ENCODE measurements around the gene SLU7.

SLU7 gene

GRCh38 chr5:160418561-160419457 is at the start of gene SLU7:
Gene SLU7, minus strand, starts transcription at chr5:160419081. Its CDS starts 3,787 bp downstream, at chr5:160415294.
- in situ Hi-C loops (cut with HindIII; ENCODE audit: low sequenced_read_pairs), result no loop called here

GRCh38 chr5:160468363-160468975 is 49.6 kb upstream of the SLU7 start:
- in situ Hi-C loops (cut with HindIII; ENCODE audit: low sequenced_read_pairs), result no loop called here

- in situ Hi-C loops (cut with HindIII; ENCODE audit: low sequenced_read_pairs), result no loop called here
Measured at GRCh38 chr5:160467555-160468362, 48.9 kb upstream of the SLU7 start.

DNA sequence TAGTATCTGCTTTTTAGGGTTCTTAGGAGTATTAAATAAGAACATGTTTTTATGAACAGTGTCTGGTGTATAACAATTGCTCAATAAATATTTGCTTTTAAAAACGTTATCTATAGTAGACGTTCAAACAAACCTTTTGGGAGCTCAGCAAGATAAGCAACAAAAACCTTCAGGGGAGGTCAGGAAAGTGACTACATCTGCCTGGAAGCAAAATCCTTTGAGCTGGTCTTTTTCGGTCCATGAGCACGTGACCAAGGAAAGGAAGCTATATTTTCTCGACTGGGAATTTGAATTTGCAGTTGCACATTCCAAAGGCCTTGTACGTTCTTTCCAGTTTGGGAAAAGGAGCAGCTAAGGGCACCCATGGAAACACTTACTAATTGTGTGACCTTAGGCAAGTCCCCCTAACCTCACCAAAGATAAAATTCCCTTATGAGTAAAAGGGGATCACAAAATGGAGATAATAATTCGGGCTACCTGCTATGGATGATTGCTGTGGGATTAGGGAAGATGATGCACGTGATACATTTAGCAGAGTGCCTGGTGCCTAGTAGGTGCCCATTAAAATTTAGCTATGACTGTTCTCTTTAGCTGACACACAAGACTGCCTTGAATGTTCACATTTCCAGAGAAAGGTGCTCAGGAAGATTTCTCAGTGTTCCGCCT is 48.1 kb upstream of the SLU7 start:
- in situ Hi-C loops (cut with HindIII; ENCODE audit: low sequenced_read_pairs), result no loop called here

DNA sequence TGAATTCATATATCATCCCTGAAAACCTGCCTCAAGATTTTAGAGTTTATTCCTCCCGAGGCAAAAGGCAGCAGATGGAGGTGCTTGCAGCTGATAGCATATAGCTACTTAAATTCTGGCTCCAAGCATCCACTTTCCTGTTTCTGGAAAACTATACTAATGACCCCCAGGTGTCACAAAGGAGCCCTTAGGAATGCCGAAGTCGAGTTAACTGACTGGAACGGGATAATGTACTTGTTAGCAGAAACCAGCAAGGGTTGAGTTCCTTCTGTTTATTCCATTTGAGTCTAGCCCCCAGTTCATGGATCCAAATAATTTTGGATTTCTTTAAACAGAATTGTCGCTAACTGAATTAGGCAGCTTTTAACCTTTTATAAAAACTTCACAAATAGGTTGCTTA is 47.2 kb upstream of the SLU7 start:
- in situ Hi-C loops (cut with HindIII; ENCODE audit: low sequenced_read_pairs), result no loop called here

- in situ Hi-C loops (cut with HindIII; ENCODE audit: low sequenced_read_pairs), result no loop called here
Measured at GRCh38 chr5:160464466-160464797, 45.6 kb upstream of the SLU7 start.

GRCh38 chr5:160463740-160464465 is 45.0 kb upstream of the SLU7 start:
- in situ Hi-C loops (cut with HindIII; ENCODE audit: low sequenced_read_pairs), result no loop called here

DNA sequence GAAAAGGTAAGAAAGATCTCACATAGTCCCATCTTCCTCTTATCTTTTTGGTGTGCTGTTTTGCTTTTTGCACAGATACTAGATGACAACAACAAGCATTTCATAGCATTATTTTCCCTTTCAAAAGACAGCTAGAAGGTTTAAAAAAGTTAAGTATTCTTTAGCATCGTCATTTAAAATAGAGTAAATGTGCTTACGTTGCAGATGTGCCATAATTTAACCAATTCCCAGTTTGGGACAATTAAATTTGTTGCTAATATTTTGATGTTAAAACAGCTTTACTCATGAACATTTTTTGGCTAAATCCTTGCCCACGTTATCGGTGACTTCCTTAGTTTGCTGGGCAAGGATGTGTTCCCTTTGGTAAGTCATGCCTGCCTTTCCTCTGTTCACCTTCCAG is 44.3 kb upstream of the SLU7 start:
- in situ Hi-C loops (cut with HindIII; ENCODE audit: low sequenced_read_pairs), result no loop called here

GRCh38 chr5:160462167-160462566 is 43.3 kb upstream of the SLU7 start:
- in situ Hi-C loops (cut with HindIII; ENCODE audit: low sequenced_read_pairs), result no loop called here

DNA sequence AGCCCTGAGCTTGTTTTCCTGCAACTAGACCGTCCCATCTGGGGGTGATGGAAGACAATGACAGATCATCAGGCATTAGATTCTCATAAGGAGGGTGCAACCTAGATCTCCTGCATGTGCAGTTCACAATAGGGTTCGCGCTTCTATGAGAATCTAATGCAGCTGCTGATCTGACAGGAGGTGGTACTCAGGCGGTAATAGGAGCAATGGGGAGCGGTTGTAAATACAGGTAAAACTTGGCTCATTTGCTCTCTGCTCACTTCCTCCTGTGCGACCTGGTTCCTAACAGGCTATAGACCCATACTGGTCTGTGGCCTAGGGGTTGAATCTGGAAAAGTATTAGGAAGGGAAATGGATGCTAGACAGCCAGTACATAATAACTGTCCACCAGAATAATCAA is 42.5 kb upstream of the SLU7 start:
- in situ Hi-C loops (cut with HindIII; ENCODE audit: low sequenced_read_pairs), result no loop called here

DNA sequence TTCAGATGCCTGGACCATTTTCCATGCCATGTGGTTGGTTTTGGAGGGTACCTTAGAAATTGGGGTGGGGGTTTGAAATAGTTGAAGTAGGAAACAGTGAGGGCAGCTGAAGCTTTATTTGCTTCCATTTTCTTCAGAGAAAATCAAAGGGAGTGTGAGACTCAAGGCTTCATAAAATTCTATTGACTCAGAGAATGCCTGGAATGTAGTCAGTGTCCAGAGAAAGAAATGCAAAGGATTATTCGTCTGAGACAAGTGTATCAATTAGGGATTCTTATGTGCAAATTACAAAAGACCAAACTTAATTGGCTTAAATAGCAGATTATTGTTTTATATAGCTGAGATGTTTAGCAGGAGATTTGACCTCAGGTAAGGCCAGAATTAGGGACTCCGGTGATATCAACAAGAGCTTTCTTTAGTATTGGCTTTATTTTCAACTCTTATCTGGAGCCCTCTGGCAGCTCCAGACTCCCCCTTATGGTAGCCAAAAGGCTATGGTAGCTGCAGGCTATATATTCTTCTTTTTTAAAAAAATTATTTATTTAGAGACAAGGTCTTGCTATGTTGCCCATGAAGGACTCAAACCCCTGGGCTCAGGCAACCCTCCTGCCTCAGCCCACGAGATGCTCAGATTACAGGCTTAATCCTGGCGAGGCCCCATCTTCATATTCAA is 41.6 kb upstream of the SLU7 start:
- in situ Hi-C loops (cut with HindIII; ENCODE audit: low sequenced_read_pairs), result no loop called here

DNA sequence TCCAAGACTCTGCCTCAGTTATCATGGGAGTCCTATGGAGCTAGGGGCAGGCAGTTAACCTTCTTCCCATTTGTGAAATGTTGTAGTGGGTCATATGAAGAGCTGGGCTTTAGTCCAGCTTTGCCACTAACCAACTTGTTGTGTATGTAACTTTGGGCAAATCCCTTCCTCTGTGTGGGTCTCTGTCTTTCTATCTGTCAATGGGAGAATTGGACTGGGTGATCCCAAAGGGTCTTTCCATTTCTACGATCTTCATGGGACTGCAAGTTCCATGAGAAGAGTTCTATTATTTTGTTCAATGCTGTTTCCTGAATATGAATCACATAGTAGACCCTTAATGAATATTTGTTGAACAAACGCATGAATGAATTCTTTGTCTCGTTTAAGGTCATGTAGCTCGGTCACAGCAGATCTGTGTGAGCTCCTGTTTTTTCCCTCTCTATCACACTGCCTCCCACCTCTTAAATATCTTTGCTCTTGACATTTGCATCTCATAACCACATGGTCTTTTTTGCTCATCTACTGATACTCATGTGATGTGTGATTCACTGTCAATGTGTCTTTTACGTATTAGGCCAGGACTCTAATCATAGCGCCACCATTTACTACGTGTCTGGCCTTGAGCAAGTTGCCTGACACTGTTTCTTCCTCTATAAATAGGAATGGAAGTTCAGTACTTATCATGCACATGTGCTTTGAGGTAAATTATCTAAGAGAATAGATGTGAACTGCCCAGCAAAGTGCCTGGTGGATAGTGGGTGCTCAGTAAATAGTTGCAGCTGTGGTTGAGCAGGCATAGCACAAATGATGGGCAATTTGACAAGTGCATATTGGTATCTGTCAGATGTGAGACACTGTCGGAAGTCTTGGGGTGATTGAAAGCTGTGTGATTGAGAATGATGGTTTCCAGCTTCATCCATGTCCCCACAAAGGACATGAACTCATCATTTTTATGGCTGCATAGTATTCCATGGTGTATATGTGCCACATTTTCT is 40.2 kb upstream of the SLU7 start:
- in situ Hi-C loops (cut with HindIII; ENCODE audit: low sequenced_read_pairs), result no loop called here

DNA sequence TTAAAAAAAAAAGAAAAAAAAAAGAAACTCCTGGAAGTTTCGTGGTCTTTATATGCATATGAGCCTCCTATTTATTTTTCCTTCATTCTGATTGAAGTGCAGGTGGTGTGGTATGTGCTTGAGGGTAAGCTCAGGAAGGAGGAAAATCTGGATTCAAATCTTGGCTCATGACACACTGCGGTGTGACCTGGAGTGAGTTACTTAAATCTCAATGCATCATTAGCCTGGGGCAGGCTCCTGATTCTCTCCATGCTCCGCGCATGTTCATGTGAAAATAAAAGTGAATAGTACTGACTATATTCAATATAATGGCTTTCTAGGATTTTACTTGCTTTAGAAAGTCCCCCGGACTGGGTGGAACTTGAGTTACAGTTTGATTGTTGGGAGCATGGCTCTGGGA is 38.4 kb upstream of the SLU7 start:
- in situ Hi-C loops (cut with HindIII; ENCODE audit: low sequenced_read_pairs), result no loop called here

GRCh38 chr5:160456480-160457177 is 37.7 kb upstream of the SLU7 start:
- in situ Hi-C loops (cut with HindIII; ENCODE audit: low sequenced_read_pairs), result no loop called here

- in situ Hi-C loops (cut with HindIII; ENCODE audit: low sequenced_read_pairs), result no loop called here
Measured at GRCh38 chr5:160455600-160455999, 36.7 kb upstream of the SLU7 start.

GRCh38 chr5:160453751-160454150 is 34.9 kb upstream of the SLU7 start:
- in situ Hi-C loops (cut with HindIII; ENCODE audit: low sequenced_read_pairs), result no loop called here

GRCh38 chr5:160452795-160453194 is 33.9 kb upstream of the SLU7 start:
- in situ Hi-C loops (cut with HindIII; ENCODE audit: low sequenced_read_pairs), result no loop called here

- in situ Hi-C loops (cut with HindIII; ENCODE audit: low sequenced_read_pairs), result no loop called here
Measured at GRCh38 chr5:160452036-160452435, 33.2 kb upstream of the SLU7 start.
